A673 (cell line): Measurements from ENCODE around the gene C19orf38.

Experiments used
- CTCF ChIP-seq: fragments of 300-800, 200-600 bp; sonication (generic); conservative IDR thresholded peaks from 2 replicates; pipeline ENCODE4 v1.5.1; 2017; ENCODE audit warnings: low read depth, mild to moderate bottlenecking, antibody characterized with exemption, low read length, moderate library complexity, mixed read lengths
- EZH2 ChIP-seq: fragments of 200-600 bp; sonication (generic); IDR thresholded peaks from 2 replicates; pipeline ENCODE4 v1.6.1; 2017; ENCODE audit warnings: borderline replicate concordance, low read depth, mild to moderate bottlenecking, mixed read lengths, antibody characterized with exemption, low read length; ENCODE audit not compliant: poor library complexity, severe bottlenecking

- no peak for TF ChIP-seq CTCF
- TF ChIP-seq EZH2: no peak
Observed at GRCh38 chr19:10907925-10908324, 59.7 kb downstream of the C19orf38 start.
